ENCODE results near the gene PRR16.

Gene PRR16

DNA sequence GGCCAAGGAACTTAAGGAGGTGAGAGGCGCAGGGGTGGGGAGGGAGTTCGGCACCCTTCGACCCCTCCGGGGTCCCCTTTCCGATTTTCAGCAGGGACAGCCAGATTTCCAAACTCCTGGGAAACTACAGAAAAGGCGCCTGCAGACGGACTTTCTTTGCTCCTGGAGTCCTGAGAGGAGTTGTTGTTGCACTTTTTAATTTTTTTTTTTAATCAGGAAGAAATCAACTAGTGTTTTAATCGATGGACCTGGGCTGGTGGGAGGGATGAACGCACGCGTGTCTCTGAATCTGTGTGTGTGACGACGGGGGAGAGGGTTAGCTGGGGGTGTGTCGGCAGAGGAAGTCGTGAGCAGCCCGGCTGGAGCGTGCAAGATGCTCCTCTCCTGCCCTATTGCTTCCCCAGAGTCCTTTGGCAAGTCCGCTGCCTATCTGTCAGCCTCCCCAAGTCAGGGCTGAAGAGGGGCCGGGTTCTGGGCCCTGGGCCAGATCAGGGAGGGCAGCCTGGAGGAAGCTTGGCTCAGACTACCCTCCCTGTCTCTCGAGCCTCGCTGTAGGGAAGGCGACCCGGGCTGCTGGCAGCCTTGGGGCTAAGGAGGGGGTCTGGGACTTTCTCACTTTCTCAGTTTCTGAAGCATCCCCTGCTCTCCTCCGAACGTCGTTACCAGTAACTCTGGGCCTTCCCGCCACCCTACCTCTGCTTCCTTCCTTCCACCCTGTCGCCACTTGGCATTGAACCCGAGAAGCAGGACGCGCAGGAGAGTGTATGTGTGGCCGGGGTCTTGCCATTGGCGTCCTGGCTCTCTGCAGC is 731 bp downstream of the PRR16 start:
- DNase-seq: no peak

DNA sequence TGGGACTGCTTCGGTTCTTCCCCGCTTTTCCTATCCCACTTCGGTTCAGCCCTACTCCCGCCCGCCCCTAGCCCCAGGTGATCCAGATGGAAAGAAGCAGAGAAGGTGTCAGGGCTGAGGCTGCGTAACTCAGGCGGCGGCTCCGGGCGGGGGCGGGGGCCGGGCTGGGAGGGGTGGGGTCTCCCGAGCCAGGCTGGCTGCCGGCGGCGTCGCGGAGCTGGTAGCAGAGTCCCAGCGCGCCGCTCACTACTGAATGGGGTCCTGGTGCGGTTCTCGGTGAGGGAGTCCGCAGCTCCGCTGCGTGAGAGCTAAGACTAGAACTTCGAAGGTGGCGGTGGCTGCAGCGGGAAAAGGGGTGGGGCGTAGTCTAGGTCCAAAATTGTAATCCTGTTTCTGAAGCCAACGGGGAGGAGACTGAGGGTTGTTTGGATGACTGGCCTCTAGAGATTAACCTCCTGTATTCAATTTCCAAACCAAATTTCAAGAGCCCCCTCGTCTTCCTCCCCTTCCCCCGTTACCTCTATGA is 1.4 kb downstream of the PRR16 start:
- DNase-seq: no peak

DNA sequence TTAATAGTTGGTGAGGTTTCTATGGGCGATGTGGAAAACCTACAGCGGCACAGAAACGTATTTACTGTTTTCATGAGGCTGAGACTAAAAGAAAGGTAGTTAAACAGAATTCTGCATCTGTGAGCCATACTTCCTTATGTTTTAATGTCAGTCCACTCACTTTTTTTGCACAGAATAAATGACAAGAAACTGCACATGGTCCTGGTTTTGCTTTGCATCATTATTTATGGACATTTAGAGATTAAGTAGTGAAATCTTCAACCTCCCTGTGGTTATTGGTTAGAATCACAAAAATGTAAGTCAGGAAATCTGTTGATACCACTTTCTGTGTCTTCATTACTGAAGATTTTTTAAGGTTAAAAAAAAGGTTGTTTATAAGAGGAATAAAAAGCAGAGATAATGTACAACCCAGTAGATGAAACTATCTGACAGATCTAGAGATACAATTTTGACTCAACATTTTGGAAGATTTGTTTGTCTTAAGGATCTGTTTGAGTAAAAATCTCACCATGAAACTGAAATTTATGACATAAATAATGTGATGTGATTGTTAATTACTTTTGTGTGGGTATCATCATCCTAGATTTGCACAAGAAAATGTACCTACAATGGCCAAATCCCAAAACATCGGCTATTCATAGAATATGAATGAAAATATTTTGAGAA is 2.4 kb downstream of the PRR16 start:
- no peak for DNase-seq

DNA sequence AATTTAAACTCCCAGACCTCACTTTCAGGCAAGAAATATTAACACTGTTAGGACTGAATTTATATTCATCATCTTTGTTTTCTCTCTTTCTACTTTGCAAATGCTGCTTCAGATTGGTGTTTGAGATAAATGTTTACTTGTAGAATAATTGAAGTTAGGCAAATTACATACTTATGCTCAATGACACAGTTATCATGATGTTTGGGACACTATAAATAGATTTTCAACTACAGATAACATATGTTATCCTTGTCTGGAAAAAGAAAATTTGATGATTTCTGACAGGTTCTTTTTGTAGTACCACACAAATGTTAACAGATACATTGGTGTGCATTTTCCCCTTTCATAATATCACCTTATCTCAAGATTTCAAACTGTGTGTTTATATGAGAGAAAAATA is 7.9 kb downstream of the PRR16 start:
- DNase-seq: no peak

DNA sequence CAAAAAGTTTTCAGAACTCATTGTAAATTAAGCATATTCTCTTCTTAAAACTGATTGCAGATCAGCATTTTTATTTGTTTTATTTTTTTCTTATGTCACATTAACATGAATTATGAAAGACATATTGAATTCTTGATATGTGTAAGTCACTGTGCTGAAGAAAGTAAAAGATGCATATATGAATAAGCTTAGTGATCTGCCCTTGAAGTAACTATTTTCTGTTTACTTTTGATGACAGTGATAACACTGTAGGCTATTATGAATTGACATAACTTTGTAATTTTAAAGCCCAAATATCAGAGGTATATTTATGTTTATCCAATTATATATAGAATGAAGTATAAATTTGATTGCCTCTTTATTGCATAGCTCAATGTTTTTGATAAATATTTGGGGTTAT is 8.8 kb downstream of the PRR16 start:
- no peak for DNase-seq

DNA sequence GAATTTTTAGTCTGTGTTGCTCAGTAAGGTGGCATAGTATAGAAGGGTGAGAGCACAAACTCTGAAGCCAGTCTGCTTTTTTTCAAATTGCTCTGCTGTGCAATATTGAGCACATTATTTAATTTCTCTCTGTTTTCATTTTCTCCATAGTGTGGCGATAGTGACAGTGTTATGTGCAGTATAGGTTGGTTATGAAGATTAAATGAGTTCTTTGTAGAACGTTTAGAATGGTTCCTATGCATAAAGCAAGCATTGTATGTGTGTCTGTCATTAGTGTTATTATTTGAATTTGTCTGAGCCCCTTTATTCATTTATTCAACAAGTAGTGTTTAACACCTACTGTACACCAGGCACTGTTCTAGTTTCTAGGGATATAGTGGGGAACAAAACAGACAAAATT is 9.2 kb downstream of the PRR16 start:
- no peak for DNase-seq

DNA sequence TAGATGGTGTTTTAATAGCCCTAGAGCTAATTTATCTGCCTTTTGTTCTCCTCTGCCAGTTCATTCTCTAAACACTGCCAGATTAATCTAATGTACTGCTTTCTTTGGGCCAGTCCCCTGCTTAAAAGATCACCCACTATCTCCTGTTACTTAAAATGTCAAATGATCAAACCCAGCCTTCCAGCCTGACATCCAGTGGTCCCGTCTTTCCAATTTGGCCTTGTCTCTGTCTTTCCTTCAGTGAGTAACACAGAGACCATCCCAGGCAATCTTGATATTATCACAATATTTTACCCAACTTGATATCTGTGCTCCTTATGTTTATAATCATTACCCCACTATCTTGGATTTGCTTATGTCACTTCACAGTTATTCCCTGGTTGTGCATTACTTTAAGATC is 12.0 kb downstream of the PRR16 start:
- DNase-seq: no peak

DNA sequence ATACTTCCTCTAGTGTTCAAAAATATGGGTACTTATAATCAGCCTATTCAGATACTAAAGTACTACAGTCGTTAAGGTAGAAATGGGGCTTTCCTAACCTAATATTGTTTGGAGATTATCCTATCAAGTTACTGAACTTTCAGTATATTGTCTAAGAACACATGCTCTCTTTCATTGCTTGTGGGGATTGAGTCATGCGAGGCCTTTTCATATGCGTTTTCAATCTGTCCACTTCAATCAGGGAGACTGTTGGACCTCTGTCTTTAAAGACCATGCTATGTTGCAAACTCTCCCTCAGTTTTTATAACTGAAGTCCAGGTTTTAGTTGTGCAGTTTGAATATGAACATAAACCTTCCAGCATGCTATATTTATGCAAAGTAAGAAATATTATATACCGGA is 15.0 kb downstream of the PRR16 start:
- DNase-seq: no peak

DNA sequence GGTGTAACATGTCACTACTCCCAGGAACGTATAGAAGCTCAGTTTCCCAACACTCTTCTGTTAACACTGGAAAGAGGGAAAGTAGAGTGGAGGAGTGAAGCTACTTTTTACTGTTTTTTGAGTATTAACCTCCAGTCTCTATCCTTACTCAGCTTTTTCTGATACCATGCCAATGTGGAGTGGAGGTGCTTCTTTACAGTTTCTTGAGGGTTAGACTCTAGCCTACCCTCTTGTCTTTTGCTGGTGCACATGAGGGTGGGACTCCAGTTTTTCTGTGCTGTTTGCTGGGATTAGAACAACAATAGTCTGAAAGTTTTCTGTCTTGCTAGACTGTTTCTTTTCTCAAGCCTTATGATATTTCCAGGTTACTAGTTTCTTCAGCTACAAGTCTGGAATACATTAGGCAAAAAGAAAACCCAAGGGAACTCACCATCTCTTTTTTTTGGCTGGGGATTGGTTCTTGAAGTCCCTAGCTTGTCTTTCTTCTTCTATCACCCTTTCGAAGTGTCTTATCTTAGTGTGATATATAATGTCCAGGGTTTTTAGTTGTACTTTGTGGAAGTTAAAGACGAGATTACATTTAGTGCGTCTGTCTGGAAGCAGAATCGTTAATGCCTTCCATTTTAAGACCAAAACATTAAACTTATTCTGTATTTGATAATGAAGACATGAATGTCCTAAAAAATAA is 35.9 kb downstream of the PRR16 start:
- no peak for DNase-seq

DNA sequence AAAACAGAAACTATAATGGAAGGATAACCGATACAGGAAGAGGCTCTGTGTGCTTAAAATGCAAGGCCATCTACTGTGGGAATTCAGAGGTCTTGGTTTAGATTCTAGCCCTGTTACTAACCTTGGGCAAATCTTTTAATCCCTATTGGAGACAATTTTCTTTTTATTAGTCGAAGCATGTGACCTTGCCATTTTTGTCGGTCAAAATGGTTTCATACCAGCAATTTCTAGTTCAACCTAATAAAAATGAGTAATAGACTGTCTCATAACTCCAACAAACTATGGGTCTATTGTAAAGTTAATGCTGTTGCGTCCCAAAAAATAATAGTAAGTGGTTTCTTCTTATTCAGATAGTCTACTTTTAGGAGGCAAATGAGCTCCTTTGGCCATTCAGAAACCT is 38.4 kb downstream of the PRR16 start:
- DNase-seq: no peak

DNA sequence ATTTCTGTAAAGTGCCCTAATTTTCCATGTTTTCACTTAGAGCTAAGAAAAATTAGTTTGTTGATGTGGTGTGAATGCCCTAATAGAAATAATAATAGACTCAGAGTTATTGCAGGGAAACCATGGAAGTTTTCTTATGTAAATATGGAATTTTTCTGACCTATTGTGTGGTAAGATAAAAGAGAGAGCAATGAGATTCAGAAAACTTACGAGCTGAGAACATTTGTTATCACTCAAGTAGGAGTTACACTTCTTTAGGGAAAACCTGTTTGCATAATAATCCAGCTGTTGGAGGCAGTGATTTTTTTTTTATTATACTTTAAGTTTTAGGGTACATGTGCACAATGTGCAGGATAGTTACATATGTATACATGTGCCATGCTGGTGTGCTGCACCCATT is 39.2 kb downstream of the PRR16 start:
- no peak for DNase-seq

DNA sequence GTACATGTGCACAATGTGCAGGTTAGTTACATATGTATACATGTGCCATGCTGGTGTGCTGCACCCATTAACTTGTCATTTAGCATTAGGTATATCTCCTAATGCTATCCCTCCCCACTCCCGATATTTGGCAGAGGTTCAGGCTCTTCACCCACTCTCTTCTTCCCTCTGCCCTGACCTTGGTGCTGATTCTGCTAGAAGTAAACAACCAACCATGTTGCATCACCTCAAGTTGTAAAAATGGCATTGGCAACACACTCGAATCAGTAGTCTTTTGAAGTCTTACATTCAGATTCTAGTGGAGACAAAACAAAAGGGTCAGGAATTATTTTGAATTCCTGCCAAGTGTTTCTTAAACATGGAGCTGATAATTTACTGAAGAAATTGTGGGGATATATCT is 40.0 kb downstream of the PRR16 start:
- no peak for DNase-seq

DNA sequence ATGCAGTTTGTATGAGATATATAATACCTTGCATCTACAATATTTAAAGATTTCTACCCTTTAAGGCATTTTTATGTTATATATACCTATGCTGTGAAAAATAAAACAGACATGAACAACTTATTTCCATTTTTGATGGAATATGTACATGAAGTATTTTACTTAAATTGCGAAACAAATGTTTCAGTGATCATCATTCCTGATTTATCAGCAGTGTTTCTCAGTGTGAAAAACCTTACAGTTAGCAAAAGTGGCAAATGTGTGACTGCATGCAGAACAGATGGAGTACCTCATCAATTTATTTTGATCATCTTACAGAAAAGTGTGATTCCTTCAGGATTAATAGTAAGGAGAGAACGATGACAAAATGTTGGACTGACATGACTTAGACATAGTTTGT is 43.1 kb downstream of the PRR16 start:
- DNase-seq: no peak

DNA sequence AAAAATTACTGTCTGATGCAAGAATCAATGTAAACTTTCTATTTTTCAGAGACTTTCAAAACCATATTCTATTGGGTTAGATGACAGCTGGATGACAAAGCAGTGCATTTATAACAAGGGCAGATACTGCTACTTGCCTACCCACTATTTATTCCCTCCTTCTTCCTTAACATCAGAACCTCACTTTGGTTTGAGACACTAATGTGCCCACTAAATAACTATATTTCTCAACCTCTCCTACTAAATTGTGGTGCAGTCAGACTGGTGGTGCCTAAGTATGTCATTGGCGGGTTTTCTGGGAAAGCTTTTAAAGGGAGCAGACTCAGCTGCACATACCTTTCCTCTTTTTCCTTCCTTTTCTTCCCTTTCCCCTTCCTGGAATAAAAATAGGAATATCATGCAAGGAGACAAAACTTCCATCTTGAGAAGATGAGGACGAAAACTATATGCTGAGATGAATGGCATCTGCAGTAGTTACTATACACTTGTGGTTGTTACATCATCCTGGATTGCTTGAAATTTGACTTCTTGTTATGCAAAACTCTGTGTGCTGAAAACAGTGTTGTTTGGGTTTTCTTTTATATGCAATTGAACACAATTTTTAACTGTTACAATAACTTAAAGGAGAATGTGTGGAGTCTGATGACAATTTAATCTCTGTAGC is 43.8 kb downstream of the PRR16 start:
- no peak for DNase-seq

DNA sequence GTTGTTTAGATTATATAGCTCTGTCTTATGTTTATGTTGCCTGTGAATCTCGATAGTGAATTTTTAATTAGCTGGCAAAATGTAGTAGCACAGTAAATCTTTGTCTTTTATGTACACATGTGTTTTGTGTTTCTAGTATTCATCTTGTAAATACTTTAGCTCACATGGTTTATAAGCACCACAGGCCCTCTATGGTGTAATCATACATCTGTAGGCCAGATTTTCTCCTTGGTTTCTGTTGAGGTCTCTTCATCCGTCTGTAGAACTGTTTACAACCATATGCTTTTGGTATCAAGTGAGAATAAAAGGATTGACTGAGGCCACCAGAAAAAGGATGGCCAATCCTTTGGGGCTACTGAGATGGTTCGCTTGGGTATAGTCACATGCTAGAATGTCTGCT is 45.0 kb downstream of the PRR16 start:
- no peak for DNase-seq

DNA sequence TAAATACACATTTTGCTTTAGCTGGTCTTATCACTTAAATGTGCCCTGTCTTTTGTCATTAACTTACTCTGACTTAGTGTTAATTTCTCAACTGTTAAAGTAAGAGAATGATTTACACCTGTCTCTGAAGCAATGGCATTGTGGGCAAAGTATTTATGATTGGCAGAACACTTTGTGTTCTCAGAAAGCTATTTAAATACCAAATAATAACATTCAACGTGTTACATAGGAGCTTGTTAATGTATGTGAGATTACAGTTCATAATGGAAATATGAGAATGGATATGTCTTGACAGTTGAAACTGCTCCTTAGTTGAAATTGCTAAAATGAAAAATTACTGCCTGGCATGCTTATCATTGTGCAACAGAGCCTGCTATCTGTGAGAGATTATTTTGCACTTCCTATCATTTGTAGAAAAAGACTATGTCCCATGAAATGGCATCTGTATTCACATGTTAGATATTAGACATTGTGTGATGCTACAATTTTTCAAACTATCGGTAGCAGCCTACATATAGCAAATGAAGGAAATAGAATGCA is 46.1 kb downstream of the PRR16 start:
- DNase-seq: no peak

DNA sequence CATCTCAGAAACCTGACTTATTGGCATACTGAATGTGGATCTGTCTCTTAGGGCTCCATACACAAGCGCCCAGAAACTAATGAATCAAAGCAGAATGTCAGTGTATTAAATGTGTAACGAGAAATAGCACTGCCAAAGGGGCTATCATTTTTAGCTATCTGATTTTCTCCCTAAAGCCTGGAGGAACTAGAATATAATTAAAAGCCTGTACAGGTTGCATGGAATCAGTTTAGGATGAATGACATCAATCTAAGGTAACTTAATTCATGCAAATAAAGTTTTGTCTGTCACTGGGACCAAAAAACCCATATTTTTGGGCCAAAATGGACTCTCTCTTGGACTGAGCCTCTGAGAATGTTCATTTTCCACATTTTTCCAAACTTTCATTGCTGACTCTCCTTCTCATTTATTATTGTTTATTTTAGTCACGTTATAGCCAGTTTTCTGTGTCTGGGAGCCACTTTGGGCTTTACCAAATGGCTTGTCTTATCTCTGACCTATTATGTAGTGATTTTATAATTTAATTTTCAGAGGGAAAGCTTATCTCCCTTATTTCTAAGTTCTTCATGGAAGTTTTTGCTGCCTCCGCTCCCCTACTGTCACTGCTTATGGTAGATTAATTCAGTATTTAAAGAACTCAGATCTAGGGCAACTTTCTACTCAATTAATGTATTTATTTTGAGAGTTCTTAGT is 47.0 kb downstream of the PRR16 start:
- DNase-seq: no peak

DNA sequence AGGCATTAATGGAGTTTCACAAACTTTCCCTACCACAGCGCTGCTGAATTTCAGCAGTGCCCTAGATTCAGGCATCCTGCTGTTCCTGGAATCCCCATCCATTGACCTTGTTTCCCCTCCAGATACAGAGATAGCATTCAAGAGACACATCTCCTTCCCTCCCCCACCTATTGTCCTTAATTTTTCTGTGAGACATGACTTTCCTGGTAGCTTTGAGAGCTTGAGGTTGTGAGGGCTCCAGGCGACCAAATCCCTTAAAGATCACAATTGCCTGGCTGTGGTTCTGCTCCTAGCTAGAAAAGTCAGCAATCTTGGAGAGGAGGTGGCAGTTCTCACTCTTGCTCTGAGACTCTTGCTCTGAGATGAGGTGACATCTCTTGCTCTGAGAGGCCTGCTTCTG is 48.0 kb downstream of the PRR16 start:
- no peak for DNase-seq

DNA sequence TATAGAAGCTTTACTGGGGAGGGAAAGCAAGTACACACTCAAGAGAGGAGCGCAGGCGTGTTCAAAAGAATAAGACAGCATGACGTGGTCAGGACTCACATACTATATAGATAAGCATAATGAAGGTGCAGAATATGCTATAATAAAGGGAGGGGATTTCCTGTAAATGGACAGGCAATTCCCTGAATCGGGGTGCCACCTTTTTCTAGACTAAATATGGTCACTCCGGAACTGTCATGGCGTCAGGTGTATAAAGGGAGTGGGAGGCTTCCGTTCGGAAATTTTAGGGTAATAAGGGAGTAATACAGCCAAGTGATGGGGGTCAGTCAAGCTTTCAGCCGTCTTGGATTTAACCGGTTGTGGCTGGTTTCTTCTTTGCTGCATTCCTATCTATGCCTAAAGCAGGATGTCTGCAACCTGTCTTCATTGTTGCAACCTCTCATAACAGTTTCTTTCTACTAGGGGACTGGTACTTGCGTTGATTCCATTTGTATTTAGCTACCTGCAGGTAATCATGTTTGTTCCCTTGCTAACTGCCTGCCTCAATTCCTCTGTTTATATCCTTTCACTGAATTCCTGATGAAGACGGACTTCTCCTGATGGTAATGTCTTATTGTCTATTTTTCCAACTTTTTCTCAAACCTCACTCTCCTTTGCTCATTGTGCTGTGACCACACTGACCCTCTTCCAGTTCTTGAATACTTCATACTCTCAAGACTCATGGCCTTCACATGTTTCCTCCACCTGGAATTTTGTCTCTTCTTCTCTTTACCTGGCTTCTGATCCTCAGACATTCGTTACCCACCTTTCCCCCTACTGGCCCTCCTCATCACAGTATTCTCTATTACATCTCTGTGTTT is 48.9 kb downstream of the PRR16 start:
- DNase-seq: no peak

DNA sequence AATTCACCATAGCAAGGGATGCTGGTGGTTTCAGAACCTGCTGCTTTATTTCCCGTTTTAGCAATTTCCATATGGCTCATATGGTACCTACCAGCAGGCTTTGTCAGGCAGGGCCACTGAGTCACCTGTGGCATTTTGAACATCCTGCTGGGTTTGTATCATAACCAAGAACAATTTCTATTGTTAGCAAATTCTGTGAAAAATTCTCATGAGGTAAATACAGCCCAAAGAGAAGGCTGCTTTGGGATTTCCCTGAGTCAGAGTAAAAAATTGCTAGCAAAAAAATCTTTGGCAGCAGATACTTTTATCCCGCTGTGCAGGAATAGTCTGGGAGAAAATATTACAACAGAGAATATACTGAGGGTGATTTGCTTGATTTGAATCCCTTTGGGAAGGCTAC is 52.7 kb downstream of the PRR16 start:
- DNase-seq: no peak

DNA sequence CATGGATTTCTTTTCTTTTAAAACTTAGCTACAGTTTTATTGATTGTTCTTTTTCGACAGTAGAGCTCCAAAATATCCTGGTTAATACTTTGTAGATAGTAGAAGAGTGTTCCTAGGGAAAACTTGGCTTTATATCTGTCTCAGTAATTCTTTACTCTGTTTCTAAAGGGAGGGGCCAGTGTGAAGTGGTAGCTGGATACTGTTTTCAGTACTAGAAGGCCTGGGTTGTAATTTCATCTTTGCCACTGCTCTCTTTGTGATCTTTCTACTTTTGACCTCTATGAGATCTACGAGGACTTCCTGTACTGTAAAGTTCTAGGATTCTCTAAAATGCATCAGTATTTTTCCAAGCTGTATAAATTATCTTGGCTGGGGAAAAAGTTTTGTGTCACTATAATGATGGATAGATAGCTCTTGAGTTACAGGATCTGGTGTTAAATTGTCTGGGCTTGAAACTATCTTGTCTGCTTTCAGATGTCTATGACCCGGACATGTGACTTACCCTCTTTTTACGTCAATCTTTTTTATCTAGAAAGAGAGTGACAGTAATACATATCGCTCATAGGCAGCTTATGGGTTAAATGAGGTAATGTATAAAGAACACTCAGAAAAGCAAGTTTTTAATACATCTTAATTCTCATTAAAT is 53.6 kb downstream of the PRR16 start:
- DNase-seq: no peak
